IPS-18c (cell line): Measurements from ENCODE around the gene BCAR1.
"Not testable (repeated sequence)": the region's sequence is repeated elsewhere in the genome, so short reads cannot be mapped to it uniquely, and the experiment has no call there.

Experiments used
- H3K4me3 ChIP-seq: 2 replicates; pipeline ENCODE4 v1.7.0; 2013; ENCODE audit warnings: low read depth, mild to moderate bottlenecking, low read length, moderate library complexity; ENCODE audit not compliant: insufficient read depth
- H3K9me3 ChIP-seq: one replicate; pipeline ENCODE4 v1.6.1; 2013; ENCODE audit warnings: mild to moderate bottlenecking, low read length, moderate library complexity; ENCODE audit not compliant: control insufficient read depth, insufficient read depth

The BCAR1 gene

GRCh38 chr16:75236232-75236631, 15.2 kb downstream of the BCAR1 start:
- Histone ChIP-seq H3K9me3 (no peaks in the 10 kb centered on the region), H3K4me3 (no peak overlapping the region)

GRCh38 chr16:75235721-75236193, 15.7 kb downstream of the BCAR1 start:
- H3K9me3 ChIP-seq, result no peaks in the 10 kb centered on the region
- H3K4me3 ChIP-seq, result no peak overlapping the region

GRCh38 chr16:75234856-75235696, 16.3 kb downstream of the BCAR1 start:
- no peak overlapping the region for H3K4me3 ChIP-seq
- H3K9me3 ChIP-seq, result no peaks in the 10 kb centered on the region

GRCh38 chr16:75233611-75233938, 17.8 kb downstream of the BCAR1 start:
- H3K4me3 ChIP-seq, result no peak overlapping the region

GRCh38 chr16:75231570-75231969, 19.9 kb downstream of the BCAR1 start:
- no peak overlapping the region for H3K4me3 ChIP-seq
- no peaks in the 10 kb centered on the region for H3K9me3 ChIP-seq

More at GRCh38 chr16:75233611-75233938, 17.8 kb downstream of the BCAR1 start:
- no peaks in the 10 kb centered on the region for H3K9me3 ChIP-seq

- H3K4me3 ChIP-seq, result no peak overlapping the region
- H3K9me3 ChIP-seq, result no peaks in the 10 kb centered on the region
Observed at GRCh38 chr16:75230471-75231110, 20.8 kb downstream of the BCAR1 start.

- H3K4me3 ChIP-seq, result no peak overlapping the region
- H3K9me3 ChIP-seq, result no peaks in the 10 kb centered on the region
Observed at GRCh38 chr16:75229172-75230031, 22.0 kb downstream of the BCAR1 start.

- no peaks in the 10 kb centered on the region for H3K9me3 ChIP-seq
- H3K4me3 ChIP-seq, result no peak overlapping the region
Observed at GRCh38 chr16:75228143-75228976, 23.1 kb downstream of the BCAR1 start.

- H3K4me3 ChIP-seq, result no peak overlapping the region
- no peaks in the 10 kb centered on the region for H3K9me3 ChIP-seq
Observed at GRCh38 chr16:75227361-75228142, 23.9 kb downstream of the BCAR1 start.

GRCh38 chr16:75226550-75227360, 24.7 kb downstream of the BCAR1 start:
- no peaks in the 10 kb centered on the region for H3K9me3 ChIP-seq
- H3K4me3 ChIP-seq, result no peak overlapping the region

GRCh38 chr16:75225678-75226515, 25.5 kb downstream of the BCAR1 start:
- no peaks in the 10 kb centered on the region for H3K9me3 ChIP-seq

GRCh38 chr16:75225092-75225491, 26.3 kb downstream of the BCAR1 start:
- Histone ChIP-seq H3K4me3 (no peak overlapping the region), H3K9me3 (no peaks in the 10 kb centered on the region)

More at GRCh38 chr16:75225678-75226515, 25.5 kb downstream of the BCAR1 start:
- no peak overlapping the region for H3K4me3 ChIP-seq

GRCh38 chr16:75224306-75225082, 26.9 kb downstream of the BCAR1 start:
- H3K9me3 ChIP-seq, result no peaks in the 10 kb centered on the region
- H3K4me3 ChIP-seq, result no peak overlapping the region

- not testable (repeated sequence) for H3K4me3 ChIP-seq, H3K9me3 ChIP-seq
Observed at GRCh38 chr16:75223129-75223528, 28.3 kb downstream of the BCAR1 start.
